ENCODE results near the gene NFATC3. TPM values are rescaled to one million over a fixed set of nuclear protein-coding genes. Genes with fewer than 3 reads are reported as not detected.

The NFATC3 gene
- total and polyA plus RNA-seq, 11 donors: 5.9 to 35.1 (median 24.2) TPM

DNA sequence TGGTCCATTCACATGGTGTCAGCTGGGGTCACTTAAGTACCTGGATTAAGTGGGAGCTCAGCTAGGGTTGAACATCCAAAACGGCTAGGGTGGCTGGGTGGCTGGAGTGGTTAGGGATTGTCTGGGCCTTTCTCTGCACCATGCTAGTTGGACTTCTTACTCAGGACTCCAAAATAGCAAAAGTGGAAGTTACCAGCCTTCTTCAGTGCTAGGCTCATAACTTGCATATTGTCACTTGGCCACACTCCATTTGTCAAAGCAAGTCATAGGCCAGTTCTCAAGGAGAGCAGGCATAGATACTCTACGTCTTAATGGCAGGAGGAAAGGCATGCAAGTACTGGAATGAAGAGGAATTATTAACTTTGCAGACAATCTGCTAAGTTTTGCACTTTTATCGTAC lies 81.1 kb downstream of the NFATC3 start:
- no peaks in the 10 kb centered on the region for H3K9me3 ChIP-seq
- peaks cover 0 to 7% (median 0%) of the 10 kb centered on the region in 12 donors for H3K4me1 ChIP-seq
- intact Hi-C loops (cut with DNase I): no loop called here
- ATAC-seq: no peak
- 84 to 85% (median 85%) methylated on average over 3 of the region's 3 CpGs for WGBS, 4 donors
- peaks cover 0 to 60% (median 42%) of the 10 kb centered on the region in 9 donors for H3K36me3 ChIP-seq
- H3K4me3 ChIP-seq: no peak overlapping the region
- no peak for DNase-seq
- TF ChIP-seq POLR2A (IDR thresholded peaks at IDR 0.05): no peak
- TF ChIP-seq, protein P1, sequence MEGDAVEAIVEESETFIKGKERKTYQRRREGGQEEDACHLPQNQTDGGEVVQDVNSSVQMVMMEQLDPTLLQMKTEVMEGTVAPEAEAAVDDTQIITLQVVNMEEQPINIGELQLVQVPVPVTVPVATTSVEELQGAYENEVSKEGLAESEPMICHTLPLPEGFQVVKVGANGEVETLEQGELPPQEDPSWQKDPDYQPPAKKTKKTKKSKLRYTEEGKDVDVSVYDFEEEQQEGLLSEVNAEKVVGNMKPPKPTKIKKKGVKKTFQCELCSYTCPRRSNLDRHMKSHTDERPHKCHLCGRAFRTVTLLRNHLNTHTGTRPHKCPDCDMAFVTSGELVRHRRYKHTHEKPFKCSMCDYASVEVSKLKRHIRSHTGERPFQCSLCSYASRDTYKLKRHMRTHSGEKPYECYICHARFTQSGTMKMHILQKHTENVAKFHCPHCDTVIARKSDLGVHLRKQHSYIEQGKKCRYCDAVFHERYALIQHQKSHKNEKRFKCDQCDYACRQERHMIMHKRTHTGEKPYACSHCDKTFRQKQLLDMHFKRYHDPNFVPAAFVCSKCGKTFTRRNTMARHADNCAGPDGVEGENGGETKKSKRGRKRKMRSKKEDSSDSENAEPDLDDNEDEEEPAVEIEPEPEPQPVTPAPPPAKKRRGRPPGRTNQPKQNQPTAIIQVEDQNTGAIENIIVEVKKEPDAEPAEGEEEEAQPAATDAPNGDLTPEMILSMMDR (IDR thresholded peaks at IDR 0.05): no peak
- H3K27me3 ChIP-seq: no peaks in the 10 kb centered on the region
- H3K27ac ChIP-seq: no peak overlapping the region

DNA sequence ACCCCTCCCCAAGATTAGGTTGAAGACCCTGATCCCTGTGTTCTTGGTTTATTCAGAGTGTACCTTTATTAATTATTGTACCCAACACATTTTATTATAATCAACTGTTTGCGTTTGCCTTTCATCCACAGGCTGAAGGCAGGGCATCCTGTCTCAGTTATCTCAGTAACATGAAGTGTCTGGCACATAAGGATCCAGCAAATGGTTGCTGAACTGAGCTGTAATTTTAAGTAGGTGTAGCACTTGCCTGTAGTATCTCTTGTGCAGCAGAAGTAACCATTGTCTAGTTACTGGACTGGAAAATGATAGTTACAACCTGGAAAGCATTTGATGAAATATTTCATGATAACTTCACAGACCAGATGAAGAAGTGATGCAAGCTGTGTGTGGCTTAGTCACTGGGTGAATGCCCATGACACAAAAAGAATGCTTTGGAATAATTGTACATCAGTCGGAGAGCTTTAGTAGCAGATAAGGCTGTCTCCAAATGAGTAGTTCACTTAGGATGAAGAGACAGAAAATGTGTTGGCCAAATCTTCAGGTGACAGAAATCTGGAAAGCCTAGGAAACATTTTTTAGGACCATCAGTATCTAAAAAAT lies 94.1 kb downstream of the NFATC3 start:
- WGBS, 4 donors: 40 to 50% (median 49%) methylated on average over 2 of the region's 2 CpGs
- Histone ChIP-seq H3K4me1 (peaks cover 0 to 4% (median 0%) of the 10 kb centered on the region in 12 donors), H3K4me3 (no peak overlapping the region), H3K27ac (no peak overlapping the region), H3K27me3 (no peaks in the 10 kb centered on the region), H3K36me3 (peaks cover 0 to 93% (median 71%) of the 10 kb centered on the region in 9 donors), H3K9me3 (no peaks in the 10 kb centered on the region)
- DNase-seq (no peak), ATAC-seq (peak in 2 of 4 donors; percentile 28 to 50)
- no peak for TF ChIP-seq POLR2A (IDR thresholded peaks at IDR 0.05)
- TF ChIP-seq, protein P1 (IDR thresholded peaks at IDR 0.05): no peak
- intact Hi-C loops (cut with DNase I): no loop called here

DNA sequence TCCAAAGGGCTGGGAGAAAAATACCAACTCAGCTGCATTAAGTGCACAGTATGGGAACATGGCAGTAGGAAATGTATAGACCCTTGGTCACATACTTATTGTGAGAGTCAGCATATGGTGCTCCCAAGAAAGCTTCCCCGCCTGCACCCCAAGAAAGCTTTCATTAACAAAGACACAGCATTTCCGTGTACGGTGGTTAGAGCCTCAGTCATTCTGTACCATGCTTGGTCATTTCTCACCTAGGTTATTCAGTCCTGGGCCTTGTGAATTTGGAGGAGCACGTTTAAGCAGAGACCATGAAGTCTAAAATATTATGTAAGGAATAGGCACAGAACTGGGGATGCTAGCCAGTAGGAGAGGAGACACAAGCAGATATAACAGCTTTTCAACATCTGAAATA lies 94.7 kb downstream of the NFATC3 start:
- no peak overlapping the region for H3K4me3 ChIP-seq
- H3K27ac ChIP-seq: no peak overlapping the region
- ATAC-seq (no peak), DNase-seq (no peak)
- intact Hi-C loops (cut with DNase I): no loop called here
- H3K9me3 ChIP-seq: no peaks in the 10 kb centered on the region
- H3K36me3 ChIP-seq: peaks cover 0 to 92% (median 71%) of the 10 kb centered on the region in 9 donors
- TF ChIP-seq, protein P1 (IDR thresholded peaks at IDR 0.05): no peak
- TF ChIP-seq POLR2A (IDR thresholded peaks at IDR 0.05): no peak
- no peaks in the 10 kb centered on the region for H3K27me3 ChIP-seq
- 86 to 99% (median 95%) methylated on average over 3 to 4 of the region's 4 CpGs for WGBS, 4 donors
- peaks cover 0 to 4% (median 0%) of the 10 kb centered on the region in 12 donors for H3K4me1 ChIP-seq

DNA sequence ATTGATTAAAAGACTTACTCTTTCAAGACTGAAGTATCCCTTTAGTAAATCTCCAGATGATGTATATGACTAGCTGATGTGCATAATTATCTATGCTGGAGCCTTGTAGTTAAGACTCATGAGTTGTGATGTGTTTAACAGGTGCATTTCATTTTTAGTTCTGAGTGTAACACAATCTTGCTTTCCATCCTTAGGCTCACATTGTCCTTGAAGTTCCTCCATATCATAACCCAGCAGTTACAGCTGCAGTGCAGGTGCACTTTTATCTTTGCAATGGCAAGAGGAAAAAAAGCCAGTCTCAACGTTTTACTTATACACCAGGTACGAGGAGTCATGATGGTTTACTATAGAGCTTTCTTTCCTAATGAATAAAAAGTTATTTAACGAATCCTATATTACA lies 97.9 kb downstream of the NFATC3 start:
- peaks cover 0 to 93% (median 81%) of the 10 kb centered on the region in 9 donors for H3K36me3 ChIP-seq
- H3K4me3 ChIP-seq: no peak overlapping the region
- 85 to 91% (median 87%) methylated on average over 3 of the region's 3 CpGs for WGBS, 4 donors
- no peak for ATAC-seq
- no peaks in the 10 kb centered on the region for H3K9me3 ChIP-seq
- H3K27me3 ChIP-seq: no peaks in the 10 kb centered on the region
- no peak for DNase-seq
- intact Hi-C loops (cut with DNase I): no loop called here
- TF ChIP-seq POLR2A (IDR thresholded peaks at IDR 0.05): no peak
- TF ChIP-seq, protein P1 (IDR thresholded peaks at IDR 0.05): no peak
- no peak overlapping the region for H3K27ac ChIP-seq
- peaks cover 0 to 4% (median 0%) of the 10 kb centered on the region in 12 donors for H3K4me1 ChIP-seq

All from heart left ventricle (tissue), 16 donors.